ENCODE data around the gene ETS2.

The ETS2 gene

DNA sequence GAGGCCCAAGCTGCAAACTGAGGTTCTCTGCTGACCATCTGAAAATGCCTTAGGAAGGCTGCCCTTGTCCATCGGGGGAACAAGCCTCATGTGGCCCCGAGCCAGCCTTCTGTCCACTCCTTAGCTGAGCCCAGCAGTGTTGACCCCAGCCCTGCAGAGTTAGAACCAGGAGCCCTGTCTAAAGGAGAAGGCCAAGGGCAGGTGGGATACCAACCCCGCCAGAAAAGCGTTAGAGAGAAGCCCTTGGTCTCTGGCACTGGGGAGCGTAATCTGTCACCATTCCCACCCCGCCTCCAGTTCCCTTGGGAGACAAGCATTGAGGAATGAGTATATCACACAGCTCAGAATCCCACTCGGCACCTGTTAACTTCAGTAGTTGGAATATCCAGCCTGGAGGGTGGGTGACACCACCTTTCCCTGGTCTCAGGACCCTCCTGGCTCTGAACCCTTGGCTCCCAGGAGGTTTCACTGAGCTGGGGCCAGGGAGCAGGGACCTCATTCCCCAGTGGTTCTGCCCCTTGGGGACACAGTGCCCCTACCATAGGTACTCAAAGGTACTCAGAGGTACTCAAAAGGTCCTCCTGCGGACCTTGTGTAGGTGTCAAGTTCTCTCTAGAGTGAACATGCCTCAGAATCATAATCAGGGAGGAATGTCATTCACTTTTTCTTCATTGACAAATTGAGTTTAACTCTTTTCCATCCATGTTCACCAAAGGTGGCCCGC lies 16.4 kb downstream of the ETS2 start (continued):
- TF ChIP-seq, protein P1, sequence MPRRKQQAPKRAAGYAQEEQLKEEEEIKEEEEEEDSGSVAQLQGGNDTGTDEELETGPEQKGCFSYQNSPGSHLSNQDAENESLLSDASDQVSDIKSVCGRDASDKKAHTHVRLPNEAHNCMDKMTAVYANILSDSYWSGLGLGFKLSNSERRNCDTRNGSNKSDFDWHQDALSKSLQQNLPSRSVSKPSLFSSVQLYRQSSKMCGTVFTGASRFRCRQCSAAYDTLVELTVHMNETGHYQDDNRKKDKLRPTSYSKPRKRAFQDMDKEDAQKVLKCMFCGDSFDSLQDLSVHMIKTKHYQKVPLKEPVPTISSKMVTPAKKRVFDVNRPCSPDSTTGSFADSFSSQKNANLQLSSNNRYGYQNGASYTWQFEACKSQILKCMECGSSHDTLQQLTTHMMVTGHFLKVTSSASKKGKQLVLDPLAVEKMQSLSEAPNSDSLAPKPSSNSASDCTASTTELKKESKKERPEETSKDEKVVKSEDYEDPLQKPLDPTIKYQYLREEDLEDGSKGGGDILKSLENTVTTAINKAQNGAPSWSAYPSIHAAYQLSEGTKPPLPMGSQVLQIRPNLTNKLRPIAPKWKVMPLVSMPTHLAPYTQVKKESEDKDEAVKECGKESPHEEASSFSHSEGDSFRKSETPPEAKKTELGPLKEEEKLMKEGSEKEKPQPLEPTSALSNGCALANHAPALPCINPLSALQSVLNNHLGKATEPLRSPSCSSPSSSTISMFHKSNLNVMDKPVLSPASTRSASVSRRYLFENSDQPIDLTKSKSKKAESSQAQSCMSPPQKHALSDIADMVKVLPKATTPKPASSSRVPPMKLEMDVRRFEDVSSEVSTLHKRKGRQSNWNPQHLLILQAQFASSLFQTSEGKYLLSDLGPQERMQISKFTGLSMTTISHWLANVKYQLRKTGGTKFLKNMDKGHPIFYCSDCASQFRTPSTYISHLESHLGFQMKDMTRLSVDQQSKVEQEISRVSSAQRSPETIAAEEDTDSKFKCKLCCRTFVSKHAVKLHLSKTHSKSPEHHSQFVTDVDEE (CRISPR knock-in tag; IDR thresholded peaks at IDR 0.05): no peak

DNA sequence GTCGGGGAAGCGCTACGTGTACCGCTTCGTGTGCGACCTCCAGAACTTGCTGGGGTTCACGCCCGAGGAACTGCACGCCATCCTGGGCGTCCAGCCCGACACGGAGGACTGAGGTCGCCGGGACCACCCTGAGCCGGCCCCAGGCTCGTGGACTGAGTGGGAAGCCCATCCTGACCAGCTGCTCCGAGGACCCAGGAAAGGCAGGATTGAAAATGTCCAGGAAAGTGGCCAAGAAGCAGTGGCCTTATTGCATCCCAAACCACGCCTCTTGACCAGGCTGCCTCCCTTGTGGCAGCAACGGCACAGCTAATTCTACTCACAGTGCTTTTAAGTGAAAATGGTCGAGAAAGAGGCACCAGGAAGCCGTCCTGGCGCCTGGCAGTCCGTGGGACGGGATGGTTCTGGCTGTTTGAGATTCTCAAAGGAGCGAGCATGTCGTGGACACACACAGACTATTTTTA lies 17.1 kb downstream of the ETS2 start:
- TF ChIP-seq ARNTL (CRISPR knock-in tag; IDR thresholded peaks at IDR 0.05; ENCODE audit: borderline replicate concordance, low read depth): no peak
- no peak for ATAC-seq

DNA sequence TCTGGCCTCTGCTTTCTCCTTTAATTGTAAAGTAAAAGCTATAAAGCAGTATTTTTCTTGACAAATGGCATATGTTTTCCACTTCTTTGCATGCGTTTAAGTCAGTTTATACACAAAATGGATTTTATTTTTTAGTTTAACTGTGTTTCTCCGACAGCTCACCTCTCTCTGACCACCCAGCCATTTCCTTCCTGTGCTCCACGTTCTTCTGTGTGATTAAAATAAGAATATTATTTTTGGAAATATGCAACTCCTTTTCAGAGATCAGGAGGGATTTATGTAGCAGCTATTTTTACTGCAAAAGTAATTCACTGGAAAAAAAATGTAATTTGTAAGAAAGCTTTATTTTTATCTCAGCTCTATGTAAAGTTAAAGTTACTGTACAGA lies 18.0 kb downstream of the ETS2 start:
- ATAC-seq: no peak
- no peak for TF ChIP-seq ISL1 (CRISPR knock-in tag; IDR thresholded peaks at IDR 0.05)
- TF ChIP-seq, protein P2, sequence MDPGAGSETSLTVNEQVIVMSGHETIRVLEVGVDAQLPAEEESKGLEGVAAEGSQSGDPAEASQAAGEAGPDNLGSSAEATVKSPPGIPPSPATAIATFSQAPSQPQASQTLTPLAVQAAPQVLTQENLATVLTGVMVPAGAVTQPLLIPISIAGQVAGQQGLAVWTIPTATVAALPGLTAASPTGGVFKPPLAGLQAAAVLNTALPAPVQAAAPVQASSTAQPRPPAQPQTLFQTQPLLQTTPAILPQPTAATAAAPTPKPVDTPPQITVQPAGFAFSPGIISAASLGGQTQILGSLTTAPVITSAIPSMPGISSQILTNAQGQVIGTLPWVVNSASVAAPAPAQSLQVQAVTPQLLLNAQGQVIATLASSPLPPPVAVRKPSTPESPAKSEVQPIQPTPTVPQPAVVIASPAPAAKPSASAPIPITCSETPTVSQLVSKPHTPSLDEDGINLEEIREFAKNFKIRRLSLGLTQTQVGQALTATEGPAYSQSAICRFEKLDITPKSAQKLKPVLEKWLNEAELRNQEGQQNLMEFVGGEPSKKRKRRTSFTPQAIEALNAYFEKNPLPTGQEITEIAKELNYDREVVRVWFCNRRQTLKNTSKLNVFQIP (CRISPR knock-in tag; IDR thresholded peaks at IDR 0.05; ENCODE audit: borderline replicate concordance, low read depth): no peak
- no peak for TF ChIP-seq BACH2 (CRISPR knock-in tag; IDR thresholded peaks at IDR 0.05; ENCODE audit: borderline replicate concordance)
- TF ChIP-seq, protein P3, sequence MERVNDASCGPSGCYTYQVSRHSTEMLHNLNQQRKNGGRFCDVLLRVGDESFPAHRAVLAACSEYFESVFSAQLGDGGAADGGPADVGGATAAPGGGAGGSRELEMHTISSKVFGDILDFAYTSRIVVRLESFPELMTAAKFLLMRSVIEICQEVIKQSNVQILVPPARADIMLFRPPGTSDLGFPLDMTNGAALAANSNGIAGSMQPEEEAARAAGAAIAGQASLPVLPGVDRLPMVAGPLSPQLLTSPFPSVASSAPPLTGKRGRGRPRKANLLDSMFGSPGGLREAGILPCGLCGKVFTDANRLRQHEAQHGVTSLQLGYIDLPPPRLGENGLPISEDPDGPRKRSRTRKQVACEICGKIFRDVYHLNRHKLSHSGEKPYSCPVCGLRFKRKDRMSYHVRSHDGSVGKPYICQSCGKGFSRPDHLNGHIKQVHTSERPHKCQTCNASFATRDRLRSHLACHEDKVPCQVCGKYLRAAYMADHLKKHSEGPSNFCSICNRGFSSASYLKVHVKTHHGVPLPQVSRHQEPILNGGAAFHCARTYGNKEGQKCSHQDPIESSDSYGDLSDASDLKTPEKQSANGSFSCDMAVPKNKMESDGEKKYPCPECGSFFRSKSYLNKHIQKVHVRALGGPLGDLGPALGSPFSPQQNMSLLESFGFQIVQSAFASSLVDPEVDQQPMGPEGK (CRISPR knock-in tag; IDR thresholded peaks at IDR 0.05; ENCODE audit: borderline replicate concordance): no peak
- no peak for TF ChIP-seq OSR1 (CRISPR knock-in tag; IDR thresholded peaks at IDR 0.05)
- no peak for TF ChIP-seq RARB (CRISPR knock-in tag; IDR thresholded peaks at IDR 0.05)
- TF ChIP-seq SNAI2 (CRISPR knock-in tag; IDR thresholded peaks at IDR 0.05): no peak
- TF ChIP-seq ARNTL (CRISPR knock-in tag; IDR thresholded peaks at IDR 0.05; ENCODE audit: borderline replicate concordance, low read depth): no peak

DNA sequence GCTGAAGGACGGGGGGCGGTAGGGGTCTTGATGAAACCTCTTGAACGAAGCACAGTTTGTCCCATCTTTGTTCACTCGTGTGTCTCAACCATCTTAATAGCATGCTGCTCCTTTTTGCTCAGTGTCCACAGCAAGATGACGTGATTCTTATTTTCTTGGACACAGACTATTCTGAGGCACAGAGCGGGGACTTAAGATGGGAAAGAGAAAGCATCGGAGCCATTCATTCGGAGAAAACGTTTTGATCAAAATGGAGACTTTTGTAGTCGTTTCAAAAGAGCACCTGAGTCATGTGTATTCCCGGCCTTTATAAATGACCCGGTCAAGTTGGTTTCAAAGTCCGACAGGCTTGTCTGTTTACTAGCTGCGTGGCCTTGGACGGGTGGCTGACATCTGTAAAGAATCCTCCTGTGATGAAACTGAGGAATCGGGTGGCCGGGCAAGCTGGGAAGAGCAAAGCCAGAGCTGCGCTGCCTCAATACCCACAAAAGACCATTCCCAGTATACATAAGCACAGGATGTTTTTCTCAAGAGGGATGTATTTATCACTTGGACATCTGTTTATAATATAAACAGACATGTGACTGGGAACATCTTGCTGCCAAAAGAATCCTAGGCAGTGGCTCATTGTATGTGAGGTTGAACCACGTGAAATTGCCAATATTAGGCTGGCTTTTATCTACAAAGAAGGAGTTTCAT lies 18.5 kb downstream of the ETS2 start:
- ATAC-seq: peak; percentile 15; the same call in 1 of the 3 replicates
- TF ChIP-seq, protein P1 (CRISPR knock-in tag; IDR thresholded peaks at IDR 0.05): no peak
- TF ChIP-seq ZNF565 (CRISPR knock-in tag; conservative IDR thresholded peaks at IDR 0.05; ENCODE audit: low read depth) (no peak), TCF4 (CRISPR knock-in tag; IDR thresholded peaks at IDR 0.05; ENCODE audit: borderline replicate concordance) (no peak), RARB (CRISPR knock-in tag; IDR thresholded peaks at IDR 0.05) (no peak), ESRRG (CRISPR knock-in tag; IDR thresholded peaks at IDR 0.05) (no peak)
- TF ChIP-seq, protein P4, sequence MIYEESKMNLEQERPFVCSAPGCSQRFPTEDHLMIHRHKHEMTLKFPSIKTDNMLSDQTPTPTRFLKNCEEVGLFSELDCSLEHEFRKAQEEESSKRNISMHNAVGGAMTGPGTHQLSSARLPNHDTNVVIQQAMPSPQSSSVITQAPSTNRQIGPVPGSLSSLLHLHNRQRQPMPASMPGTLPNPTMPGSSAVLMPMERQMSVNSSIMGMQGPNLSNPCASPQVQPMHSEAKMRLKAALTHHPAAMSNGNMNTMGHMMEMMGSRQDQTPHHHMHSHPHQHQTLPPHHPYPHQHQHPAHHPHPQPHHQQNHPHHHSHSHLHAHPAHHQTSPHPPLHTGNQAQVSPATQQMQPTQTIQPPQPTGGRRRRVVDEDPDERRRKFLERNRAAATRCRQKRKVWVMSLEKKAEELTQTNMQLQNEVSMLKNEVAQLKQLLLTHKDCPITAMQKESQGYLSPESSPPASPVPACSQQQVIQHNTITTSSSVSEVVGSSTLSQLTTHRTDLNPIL (CRISPR knock-in tag; IDR thresholded peaks at IDR 0.05; ENCODE audit: low read depth): no peak
- TF ChIP-seq, protein P2 (CRISPR knock-in tag; IDR thresholded peaks at IDR 0.05; ENCODE audit: borderline replicate concordance, low read depth): no peak

Measured in SK-N-SH treated with all-trans-retinoic acid at 6 μM for 48 hours (cell line).